Right atrium auricular region (tissue), 2 donors: ENCODE measurements around the gene NKX2-4. TPM values are rescaled to one million over a fixed set of nuclear protein-coding genes. Genes with fewer than 3 reads are reported as not detected.

Source experiments
- DNase-seq: peaks from one replicate; pipeline ENCODE4 v3.0.0-alpha.2; 2019; ENCODE audit warnings: low spot score
- H3K27ac ChIP-seq, 2 donors: fragments of 200-600 bp; sonication (generic); 1 replicate in 1 of 2; 2 replicates in 1 of 2; pipeline ENCODE4 v1.5.1; 2016 to 2019
- H3K27me3 ChIP-seq, 2 donors: fragments of 200-600 bp; sonication (generic); one replicate each; pipeline versions ENCODE4 v1.5.1 to v1.6.0; 2017 to 2019
- H3K36me3 ChIP-seq: fragments of 200-600 bp; sonication (generic); one replicate; pipeline ENCODE4 v1.5.1; 2016
- H3K4me1 ChIP-seq, 2 donors: fragments of 200-600 bp; sonication (generic); one replicate each; pipeline versions ENCODE4 v1.5.1 to v1.6.0; 2017 to 2019
- H3K4me3 ChIP-seq, 2 donors: fragments of 200-600 bp; sonication (generic); 1 replicate in 1 of 2; 2 replicates in 1 of 2; pipeline ENCODE4 v1.5.1; 2017 to 2019; ENCODE audit warnings: mild to moderate bottlenecking in 1 of 2, moderate library complexity in 1 of 2
- H3K9me3 ChIP-seq, 2 donors: fragments of 200-600 bp; sonication (generic); one replicate each; pipeline ENCODE4 v1.5.1; 2019
- total RNA-seq, 2 donors: library from RNA; depleted of rRNA; stranded (reverse); fragments of >200 nt; gene quantifications; one replicate each; pipeline ENCODE4 v1.1.0, GENCODE V29; 2016
- TF ChIP-seq, protein P1 (sequence below), 2 donors: fragments of 200-600 bp; sonication (generic); IDR thresholded peaks; one replicate each; pipeline ENCODE4 v1.5.1; 2019; ENCODE audit warnings: antibody characterized with exemption in 2 of 2

Gene NKX2-4
- total RNA-seq, 2 donors from 2014 or later: not detected

DNA sequence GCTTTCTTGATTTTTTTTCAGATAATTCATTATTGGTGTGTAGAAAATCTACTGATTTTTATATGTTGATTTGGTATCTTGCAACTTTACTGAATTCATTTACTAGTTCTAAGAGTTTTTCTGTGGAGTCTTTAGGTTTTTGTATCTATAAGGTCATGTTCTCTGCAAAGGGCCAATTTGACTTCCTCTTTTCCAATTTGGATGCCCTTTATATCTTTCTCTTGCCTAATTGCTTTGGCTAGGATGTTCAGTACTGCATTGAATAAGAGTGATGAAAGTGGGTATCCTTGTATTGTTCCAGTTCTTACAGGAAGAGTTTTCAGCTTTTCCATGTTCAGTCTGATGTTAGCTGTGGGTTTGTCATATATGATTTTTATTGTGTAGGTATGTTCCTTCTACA lies 14.4 kb upstream of the NKX2-4 start:
- peaks cover 0 to 18% of the 10 kb centered on the region in 2 donors for H3K9me3 ChIP-seq
- no peak overlapping the region for H3K4me3 ChIP-seq
- H3K27me3 ChIP-seq: no peaks in the 10 kb centered on the region
- no peaks in the 10 kb centered on the region for H3K36me3 ChIP-seq
- no peaks in the 10 kb centered on the region for H3K4me1 ChIP-seq
- no peak for DNase-seq
- no peak overlapping the region for H3K27ac ChIP-seq
- TF ChIP-seq, protein P1, sequence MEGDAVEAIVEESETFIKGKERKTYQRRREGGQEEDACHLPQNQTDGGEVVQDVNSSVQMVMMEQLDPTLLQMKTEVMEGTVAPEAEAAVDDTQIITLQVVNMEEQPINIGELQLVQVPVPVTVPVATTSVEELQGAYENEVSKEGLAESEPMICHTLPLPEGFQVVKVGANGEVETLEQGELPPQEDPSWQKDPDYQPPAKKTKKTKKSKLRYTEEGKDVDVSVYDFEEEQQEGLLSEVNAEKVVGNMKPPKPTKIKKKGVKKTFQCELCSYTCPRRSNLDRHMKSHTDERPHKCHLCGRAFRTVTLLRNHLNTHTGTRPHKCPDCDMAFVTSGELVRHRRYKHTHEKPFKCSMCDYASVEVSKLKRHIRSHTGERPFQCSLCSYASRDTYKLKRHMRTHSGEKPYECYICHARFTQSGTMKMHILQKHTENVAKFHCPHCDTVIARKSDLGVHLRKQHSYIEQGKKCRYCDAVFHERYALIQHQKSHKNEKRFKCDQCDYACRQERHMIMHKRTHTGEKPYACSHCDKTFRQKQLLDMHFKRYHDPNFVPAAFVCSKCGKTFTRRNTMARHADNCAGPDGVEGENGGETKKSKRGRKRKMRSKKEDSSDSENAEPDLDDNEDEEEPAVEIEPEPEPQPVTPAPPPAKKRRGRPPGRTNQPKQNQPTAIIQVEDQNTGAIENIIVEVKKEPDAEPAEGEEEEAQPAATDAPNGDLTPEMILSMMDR (IDR thresholded peaks at IDR 0.05): no peak

DNA sequence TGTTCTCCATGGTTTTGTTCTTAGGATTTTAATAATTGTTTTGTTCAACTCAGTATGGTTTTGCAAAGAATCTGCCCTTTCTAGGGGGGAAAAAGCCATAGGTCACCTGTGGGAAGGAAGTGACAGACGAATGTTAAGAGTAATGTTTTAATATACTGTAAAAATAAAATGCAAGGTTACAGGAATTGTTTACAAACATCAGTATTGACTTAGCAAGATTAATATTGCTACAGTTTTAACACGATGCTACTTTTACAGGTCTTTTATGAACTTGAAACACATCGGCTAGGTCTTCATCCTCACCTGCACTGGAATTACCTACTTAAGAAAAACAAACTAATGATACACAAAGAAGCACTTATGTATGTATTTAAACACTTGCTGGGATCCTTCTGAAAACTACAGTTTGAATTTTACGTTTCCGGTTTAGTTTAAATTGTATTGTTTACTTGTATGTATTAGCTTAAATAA lies 1.7 kb upstream of the NKX2-4 start:
- H3K9me3 ChIP-seq: no peaks in the 10 kb centered on the region
- H3K36me3 ChIP-seq: no peaks in the 10 kb centered on the region
- DNase-seq: no peak
- H3K4me1 ChIP-seq: peaks cover 0 to 13% of the 10 kb centered on the region in 2 donors
- no peak overlapping the region for H3K4me3 ChIP-seq
- peaks cover 43 to 46% of the 10 kb centered on the region in 2 donors for H3K27me3 ChIP-seq
- no peak overlapping the region for H3K27ac ChIP-seq
- TF ChIP-seq, protein P1 (IDR thresholded peaks at IDR 0.05): no peak

GRCh38 chr20:21398109-21399004 lies 1.0 kb upstream of the NKX2-4 start:
- Histone ChIP-seq H3K27ac (no peak overlapping the region), H3K4me3 (no peak overlapping the region), H3K4me1 (peaks cover 0 to 13% of the 10 kb centered on the region in 2 donors), H3K36me3 (no peaks in the 10 kb centered on the region), H3K27me3 (peaks cover 49 to 50% of the 10 kb centered on the region in 2 donors), H3K9me3 (no peaks in the 10 kb centered on the region)
- no peak for DNase-seq
- TF ChIP-seq, protein P1 (IDR thresholded peaks at IDR 0.05): no peak

- Histone ChIP-seq H3K36me3 (no peaks in the 10 kb centered on the region), H3K4me1 (peaks cover 0 to 13% of the 10 kb centered on the region in 2 donors), H3K27me3 (peaks cover 53 to 62% of the 10 kb centered on the region in 2 donors), H3K4me3 (peak overlapping the region in 1 of 2 donors; percentile 31), H3K27ac (no peak overlapping the region), H3K9me3 (no peaks in the 10 kb centered on the region)
- DNase-seq: no peak
- TF ChIP-seq, protein P1 (IDR thresholded peaks at IDR 0.05): no peak
Observed at GRCh38 chr20:21396599-21397340, 556 bp downstream of the NKX2-4 start.

GRCh38 chr20:21395666-21396598 lies 1.4 kb downstream of the NKX2-4 start:
- TF ChIP-seq, protein P1 (IDR thresholded peaks at IDR 0.05): no peak
- no peak for DNase-seq
- peaks cover 0 to 13% of the 10 kb centered on the region in 2 donors for H3K4me1 ChIP-seq
- no peaks in the 10 kb centered on the region for H3K9me3 ChIP-seq
- H3K27me3 ChIP-seq: peaks cover 50 to 67% of the 10 kb centered on the region in 2 donors
- H3K36me3 ChIP-seq: no peaks in the 10 kb centered on the region
- peak overlapping the region in 1 of 2 donors; percentile 31 for H3K4me3 ChIP-seq
- no peak overlapping the region for H3K27ac ChIP-seq
